ACC112 (cell line): ENCODE measurements around the gene SORBS1.

Source experiments
- H2AFZ ChIP-seq: fragments of 200-600 bp; sonication (generic); one replicate; pipeline ENCODE4 v1.6.0; 2017; ENCODE audit warnings: antibody characterized with exemption, low read length; ENCODE audit not compliant: unreplicated experiment
- H3K27ac ChIP-seq: fragments of 200-600 bp; sonication (generic); 2 replicates; pipeline ENCODE4 v1.5.1; 2014; ENCODE audit warnings: low read depth, mild to moderate bottlenecking, antibody characterized with exemption, low read length, moderate library complexity
- H3K27me3 ChIP-seq: fragments of 200-600 bp; sonication (generic); 2 replicates; pipeline ENCODE4 v1.6.1; 2014; ENCODE audit warnings: mild to moderate bottlenecking, antibody characterized with exemption, low read length, moderate library complexity, mixed read lengths; ENCODE audit not compliant: insufficient read depth
- H3K36me3 ChIP-seq: fragments of 200-600 bp; sonication (generic); 2 replicates; pipeline ENCODE4 v1.6.1; 2016; ENCODE audit warnings: mild to moderate bottlenecking, antibody characterized with exemption, low read length, moderate library complexity, mixed read lengths; ENCODE audit not compliant: insufficient read depth
- H3K4me1 ChIP-seq: fragments of 200-600 bp; sonication (generic); one replicate; pipeline ENCODE4 v1.6.1; 2016; ENCODE audit warnings: low read length, mixed read lengths; ENCODE audit not compliant: insufficient read depth, unreplicated experiment, control insufficient read depth
- H3K4me3 ChIP-seq: fragments of 200-600 bp; sonication (generic); 2 replicates; pipeline ENCODE4 v1.5.1; 2014; ENCODE audit warnings: mild to moderate bottlenecking, low read depth, low read length
- H3K79me2 ChIP-seq: fragments of 200-600 bp; sonication (generic); one replicate; pipeline ENCODE4 v1.6.0; 2016; ENCODE audit warnings: low read length; ENCODE audit not compliant: control insufficient read depth, unreplicated experiment, insufficient read depth

SORBS1 gene

DNA sequence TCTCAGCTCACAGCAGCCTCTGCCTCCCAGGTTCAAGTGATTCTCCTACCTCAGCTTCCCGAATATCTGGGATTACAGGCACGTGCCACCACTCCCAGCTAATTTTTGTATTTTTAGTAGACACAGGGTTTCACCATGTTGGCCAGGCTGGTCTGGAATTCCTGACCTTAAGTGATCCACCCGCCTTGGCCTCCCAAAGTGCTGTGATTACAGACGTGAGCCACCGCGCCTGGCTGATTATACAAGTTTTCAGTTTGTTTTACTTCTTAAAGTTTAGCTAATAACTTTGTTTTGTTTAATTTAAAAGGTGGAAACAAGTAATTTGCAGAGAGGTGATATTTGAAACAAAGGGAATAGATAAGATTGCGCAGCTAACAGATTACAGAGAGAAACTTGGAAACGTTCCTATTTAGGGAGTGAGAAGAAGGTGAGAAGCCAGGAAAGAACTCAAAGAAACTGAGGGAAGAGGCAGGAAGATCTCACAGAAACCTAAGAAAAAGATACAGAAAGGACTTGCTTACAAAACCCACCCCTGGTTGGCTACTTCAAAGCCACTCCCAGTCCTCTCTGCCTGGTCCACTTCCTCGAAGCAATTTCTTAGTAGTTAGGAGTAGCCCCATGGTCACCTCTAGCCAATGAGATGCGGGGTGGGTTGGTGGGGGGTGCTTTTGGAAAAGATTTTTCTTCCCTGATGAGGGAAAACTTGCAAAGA lies 255.4 kb downstream of the SORBS1 start:
- Histone ChIP-seq H3K4me1 (peaks cover 29% of the 10 kb centered on the region), H3K36me3 (no peaks in the 10 kb centered on the region), H3K27me3 (no peaks in the 10 kb centered on the region), H3K79me2 (no peaks in the 10 kb centered on the region), H2AFZ (no peak overlapping the region), H3K4me3 (no peak overlapping the region), H3K27ac (no peak overlapping the region)

DNA sequence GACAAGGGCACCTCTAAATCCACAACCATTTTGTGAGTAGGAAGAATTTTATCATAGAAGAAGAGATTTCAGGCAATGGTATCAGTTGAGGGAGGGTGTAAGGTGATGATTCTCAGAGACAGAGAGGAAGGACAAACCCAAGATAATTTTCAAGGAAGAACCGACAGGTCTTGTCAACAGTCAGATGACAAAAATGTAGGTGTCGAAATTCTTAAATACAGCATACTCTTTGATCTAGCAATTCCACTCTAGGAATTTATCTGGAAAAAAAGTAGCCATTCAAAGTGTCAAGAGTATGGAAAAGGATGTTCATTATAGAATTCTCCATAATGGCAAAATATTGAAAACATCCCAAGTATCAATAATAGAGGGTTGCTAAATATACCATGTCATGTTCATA lies 256.2 kb downstream of the SORBS1 start:
- Histone ChIP-seq H3K4me1 (peaks cover 24% of the 10 kb centered on the region), H3K27me3 (no peaks in the 10 kb centered on the region), H3K79me2 (no peaks in the 10 kb centered on the region), H3K4me3 (no peak overlapping the region), H3K27ac (no peak overlapping the region), H3K36me3 (no peaks in the 10 kb centered on the region), H2AFZ (no peak overlapping the region)

- Histone ChIP-seq H2AFZ (no peak overlapping the region), H3K36me3 (no peaks in the 10 kb centered on the region), H3K27ac (no peak overlapping the region), H3K27me3 (no peaks in the 10 kb centered on the region), H3K4me3 (no peak overlapping the region), H3K79me2 (no peaks in the 10 kb centered on the region), H3K4me1 (peaks cover 19% of the 10 kb centered on the region)
These were observed 256.7 kb downstream of the SORBS1 start for GRCh38 chr10:95304463-95304862.

GRCh38 chr10:95303950-95304349 lies 257.2 kb downstream of the SORBS1 start:
- Histone ChIP-seq H3K27me3 (no peaks in the 10 kb centered on the region), H3K27ac (no peak overlapping the region), H2AFZ (no peak overlapping the region), H3K36me3 (no peaks in the 10 kb centered on the region), H3K4me1 (peaks cover 14% of the 10 kb centered on the region), H3K79me2 (no peaks in the 10 kb centered on the region), H3K4me3 (no peak overlapping the region)

DNA sequence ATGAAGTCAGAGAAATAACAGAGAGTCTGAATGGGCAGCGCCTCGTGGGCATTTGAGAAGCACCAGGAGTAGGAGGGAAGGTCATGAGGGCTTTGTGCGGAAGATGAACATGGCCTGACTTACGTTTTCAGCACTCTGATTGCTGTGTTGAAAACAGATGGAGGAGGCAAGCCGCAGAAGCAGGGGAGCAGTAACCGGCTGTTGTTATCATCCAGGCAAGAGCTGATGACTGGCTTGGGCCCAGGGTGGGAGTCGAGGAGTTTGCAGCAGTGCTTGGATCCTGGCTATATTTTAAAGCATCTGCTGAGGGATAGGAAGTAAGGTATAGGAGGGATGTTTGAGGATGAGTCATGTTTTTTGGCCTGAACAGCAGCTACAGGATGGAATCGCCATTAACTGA lies 257.6 kb downstream of the SORBS1 start:
- Histone ChIP-seq H3K4me1 (peaks cover 11% of the 10 kb centered on the region), H2AFZ (no peak overlapping the region), H3K27me3 (no peaks in the 10 kb centered on the region), H3K36me3 (no peaks in the 10 kb centered on the region), H3K27ac (no peak overlapping the region), H3K79me2 (no peaks in the 10 kb centered on the region), H3K4me3 (no peak overlapping the region)

DNA sequence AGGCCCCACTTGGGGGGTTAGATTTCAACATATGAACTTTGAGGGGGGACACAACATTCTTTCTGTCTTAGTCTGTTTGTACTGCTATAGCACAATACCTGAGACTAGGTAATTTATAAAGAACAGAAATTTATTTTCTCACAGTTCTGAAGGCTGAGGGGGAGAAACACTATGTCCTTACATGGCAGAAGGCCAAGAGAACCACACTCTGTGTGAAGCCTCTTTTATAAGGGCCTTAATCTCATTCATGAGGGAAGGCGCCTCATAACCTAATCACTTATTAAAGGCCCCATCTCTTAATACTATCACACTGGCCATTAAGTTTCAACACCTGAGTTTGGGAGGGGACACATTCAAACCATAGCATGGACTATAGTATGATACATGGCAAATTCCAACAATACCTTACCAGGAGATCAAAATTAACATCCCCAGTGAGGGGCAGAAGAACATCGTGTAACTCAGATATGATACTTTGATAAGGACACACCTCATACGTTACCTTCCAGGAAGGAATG lies 261.1 kb downstream of the SORBS1 start:
- Histone ChIP-seq H3K79me2 (no peaks in the 10 kb centered on the region), H3K4me1 (no peaks in the 10 kb centered on the region), H3K27me3 (no peaks in the 10 kb centered on the region), H2AFZ (no peak overlapping the region), H3K27ac (no peak overlapping the region), H3K4me3 (no peak overlapping the region), H3K36me3 (no peaks in the 10 kb centered on the region)

DNA sequence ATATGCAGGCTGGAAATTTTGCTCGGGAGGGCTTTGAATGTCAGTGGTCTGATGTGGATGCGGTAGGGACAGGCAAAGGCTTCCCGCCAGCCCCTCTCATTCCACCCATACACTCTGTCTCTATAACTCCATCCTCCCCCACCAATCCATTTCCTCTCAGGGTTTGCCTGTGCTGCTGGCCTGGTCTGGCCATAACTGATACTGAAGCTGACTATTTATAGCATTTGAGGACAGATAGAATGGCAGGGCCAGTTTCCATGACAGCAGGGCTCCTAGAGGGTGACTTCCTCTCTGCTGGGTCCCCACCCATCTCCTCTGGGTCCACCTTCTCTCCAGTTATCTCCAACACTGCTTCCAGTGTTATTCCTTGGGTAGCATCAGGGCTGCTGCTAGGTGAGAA lies 263.8 kb downstream of the SORBS1 start:
- peaks cover 5% of the 10 kb centered on the region for H3K4me1 ChIP-seq
- no peak overlapping the region for H2AFZ ChIP-seq

GRCh38 chr10:95296764-95297163 lies 264.4 kb downstream of the SORBS1 start:
- Histone ChIP-seq H3K79me2 (no peaks in the 10 kb centered on the region), H3K4me1 (peaks cover 5% of the 10 kb centered on the region), H3K27me3 (no peaks in the 10 kb centered on the region), H3K27ac (no peak overlapping the region), H2AFZ (no peak overlapping the region), H3K36me3 (no peaks in the 10 kb centered on the region), H3K4me3 (no peak overlapping the region)

More for the DNA sequence above, 263.8 kb downstream of the SORBS1 start:
- Histone ChIP-seq H3K36me3 (no peaks in the 10 kb centered on the region), H3K27ac (no peak overlapping the region), H3K4me3 (no peak overlapping the region), H3K79me2 (no peaks in the 10 kb centered on the region), H3K27me3 (no peaks in the 10 kb centered on the region)

DNA sequence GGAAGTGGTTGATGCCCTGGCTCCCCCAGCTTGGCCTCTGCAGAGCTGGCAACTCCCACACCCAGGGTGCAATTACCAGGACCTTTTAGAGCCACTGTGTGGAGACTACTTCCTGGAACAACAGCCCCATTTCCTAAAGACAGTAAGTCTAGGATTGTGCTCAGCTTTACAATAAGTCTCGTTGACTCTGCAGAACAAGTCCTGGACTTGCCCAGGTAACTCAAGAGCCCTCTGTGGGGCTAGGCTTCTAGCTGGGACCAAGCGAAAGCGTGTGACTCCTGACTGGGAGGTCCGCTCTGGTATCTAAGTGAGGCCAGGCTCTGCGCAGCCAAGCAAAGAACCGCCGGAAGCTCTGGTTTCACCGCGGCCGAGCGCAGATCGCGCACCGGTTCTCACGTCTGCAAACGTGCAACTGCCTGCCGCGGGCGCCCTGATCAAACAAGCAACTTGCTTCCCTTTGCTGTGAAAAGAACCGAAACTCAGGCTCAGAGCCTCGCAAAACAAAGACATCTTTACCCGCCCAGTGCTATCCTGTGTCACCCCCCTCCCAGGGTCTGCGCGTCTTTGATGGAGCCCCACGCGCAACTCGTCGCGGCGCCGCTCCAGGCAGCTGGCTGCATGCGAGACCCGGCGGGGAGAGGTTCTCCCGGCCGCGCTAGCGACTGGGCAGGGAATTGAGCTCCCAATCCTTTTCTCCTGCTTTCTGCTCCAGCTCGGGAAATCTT lies 266.0 kb downstream of the SORBS1 start:
- no peaks in the 10 kb centered on the region for H3K36me3 ChIP-seq
- H3K79me2 ChIP-seq, result peaks cover 6% of the 10 kb centered on the region
- H3K4me3 ChIP-seq, result peak overlapping the region; percentile 69
- no peaks in the 10 kb centered on the region for H3K27me3 ChIP-seq
- H3K4me1 ChIP-seq, result peaks cover 5% of the 10 kb centered on the region
- no peak overlapping the region for H3K27ac ChIP-seq
- H2AFZ ChIP-seq, result peak overlapping the region; percentile 48

- H3K36me3 ChIP-seq, result no peaks in the 10 kb centered on the region
- H3K79me2 ChIP-seq, result peaks cover 20% of the 10 kb centered on the region
- no peaks in the 10 kb centered on the region for H3K27me3 ChIP-seq
- no peak overlapping the region for H3K27ac ChIP-seq
- H2AFZ ChIP-seq, result no peak overlapping the region
- no peak overlapping the region for H3K4me3 ChIP-seq
- peaks cover 14% of the 10 kb centered on the region for H3K4me1 ChIP-seq
These were observed 267.5 kb downstream of the SORBS1 start for GRCh38 chr10:95293631-95294030.
